ENCODE data around the gene DLG2.

Gene DLG2

GRCh38 chr11:85475660-85476517, 151.3 kb downstream of the DLG2 start:
- Histone ChIP-seq H3K27ac (ENCODE audit: insufficient read depth, low read depth, low read length, poor library complexity, severe bottlenecking) (no peak overlapping the region), H3K4me3 (ENCODE audit: insufficient read depth, low read depth, low read length) (no peak overlapping the region), H3K4me1 (ENCODE audit: control insufficient read depth, insufficient read depth, low read length) (no peaks in the 10 kb centered on the region), H3K27me3 (ENCODE audit: control insufficient read depth, insufficient read depth, low read length, poor library complexity, severe bottlenecking) (no peaks in the 10 kb centered on the region), H3K36me3 (ENCODE audit: control insufficient read depth, insufficient read depth, low read length) (no peaks in the 10 kb centered on the region), H3K9me3 (ENCODE audit: control insufficient read depth, low read length) (no peaks in the 10 kb centered on the region)
- WGBS, 2 experiments = 94 to 97% methylated on average over 5 of the region's 7 CpGs

DNA sequence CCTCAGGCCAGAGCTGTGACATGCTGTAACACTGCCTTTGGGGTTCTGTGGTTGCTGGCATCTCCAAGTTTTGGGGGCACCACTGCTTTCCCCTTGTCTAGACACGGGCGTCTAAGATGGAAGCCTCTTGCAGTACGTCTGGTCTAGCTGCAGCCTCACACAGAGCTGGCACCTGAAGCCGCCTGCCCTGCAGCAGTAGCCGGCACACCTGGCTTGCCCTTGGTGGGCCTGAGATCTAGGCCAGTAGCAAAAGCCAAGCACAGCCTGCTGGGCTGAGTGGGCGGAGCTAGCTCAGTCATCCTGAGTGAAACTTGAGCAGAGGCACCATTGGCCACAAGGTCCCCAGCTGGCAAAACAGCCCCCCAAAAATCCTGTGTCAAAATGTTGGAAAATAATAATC, 154.2 kb downstream of the DLG2 start:
- H3K27ac ChIP-seq (ENCODE audit: insufficient read depth, low read depth, low read length, poor library complexity, severe bottlenecking) = no peak overlapping the region
- no peaks in the 10 kb centered on the region for H3K4me1 ChIP-seq (ENCODE audit: control insufficient read depth, insufficient read depth, low read length)
- no peaks in the 10 kb centered on the region for H3K27me3 ChIP-seq (ENCODE audit: control insufficient read depth, insufficient read depth, low read length, poor library complexity, severe bottlenecking)
- H3K9me3 ChIP-seq (ENCODE audit: control insufficient read depth, low read length) = no peaks in the 10 kb centered on the region
- H3K36me3 ChIP-seq (ENCODE audit: control insufficient read depth, insufficient read depth, low read length) = no peaks in the 10 kb centered on the region
- 90 to 94% methylated on average over 6 of the region's 6 CpGs for WGBS, 2 experiments
- H3K4me3 ChIP-seq (ENCODE audit: insufficient read depth, low read depth, low read length) = no peak overlapping the region

DNA sequence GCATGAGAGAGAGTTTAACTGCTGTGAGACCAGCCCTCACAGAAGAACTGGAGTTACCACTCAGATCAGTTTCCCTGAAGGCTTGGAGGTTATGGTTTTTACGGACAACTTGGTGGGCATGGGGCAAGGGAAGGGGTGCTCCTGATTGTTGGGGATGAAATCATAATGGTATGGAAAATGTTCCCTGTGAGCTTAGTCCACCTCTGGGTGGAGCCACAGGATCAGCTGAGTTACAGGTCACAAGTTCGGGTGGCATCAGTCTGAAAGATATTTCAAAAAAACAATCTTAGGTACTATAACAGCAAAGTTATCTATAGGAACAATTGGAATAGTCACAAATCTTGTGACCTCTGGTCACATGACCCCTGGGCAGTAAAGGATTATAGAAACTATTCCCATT, 162.9 kb downstream of the DLG2 start:
- H3K4me1 ChIP-seq (ENCODE audit: control insufficient read depth, insufficient read depth, low read length) = no peaks in the 10 kb centered on the region
- H3K36me3 ChIP-seq (ENCODE audit: control insufficient read depth, insufficient read depth, low read length) = no peaks in the 10 kb centered on the region
- no peak overlapping the region for H3K4me3 ChIP-seq (ENCODE audit: insufficient read depth, low read depth, low read length)
- no peak overlapping the region for H3K27ac ChIP-seq (ENCODE audit: insufficient read depth, low read depth, low read length, poor library complexity, severe bottlenecking)
- H3K9me3 ChIP-seq (ENCODE audit: control insufficient read depth, low read length) = no peaks in the 10 kb centered on the region
- 76 to 95% methylated on average over 2 of the region's 2 CpGs for WGBS, 2 experiments
- no peaks in the 10 kb centered on the region for H3K27me3 ChIP-seq (ENCODE audit: control insufficient read depth, insufficient read depth, low read length, poor library complexity, severe bottlenecking)

DNA sequence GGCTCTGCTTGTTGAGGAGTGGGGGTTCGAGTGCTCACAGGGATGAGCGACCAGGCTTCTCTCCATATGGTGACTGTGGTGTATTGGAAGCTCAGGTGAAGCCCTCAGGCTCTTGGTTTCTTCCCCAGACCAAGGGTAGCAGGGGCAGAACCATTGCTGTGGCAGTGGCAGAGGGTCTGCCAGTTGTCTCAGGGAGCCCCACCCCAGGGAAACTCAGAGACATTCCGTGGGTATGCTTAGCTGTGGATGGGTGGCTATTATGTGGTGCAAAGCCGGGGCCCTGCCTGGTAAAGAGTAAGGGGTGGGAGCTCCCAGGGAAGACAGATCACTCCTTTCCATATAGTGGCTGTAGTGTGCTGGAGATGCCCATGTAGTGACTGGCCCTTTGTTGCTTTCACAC, 167.8 kb downstream of the DLG2 start:
- Histone ChIP-seq H3K4me1 (ENCODE audit: control insufficient read depth, insufficient read depth, low read length) (no peaks in the 10 kb centered on the region), H3K36me3 (ENCODE audit: control insufficient read depth, insufficient read depth, low read length) (no peaks in the 10 kb centered on the region), H3K9me3 (ENCODE audit: control insufficient read depth, low read length) (no peaks in the 10 kb centered on the region), H3K27me3 (ENCODE audit: control insufficient read depth, insufficient read depth, low read length, poor library complexity, severe bottlenecking) (no peaks in the 10 kb centered on the region), H3K27ac (ENCODE audit: insufficient read depth, low read depth, low read length, poor library complexity, severe bottlenecking) (no peak overlapping the region), H3K4me3 (ENCODE audit: insufficient read depth, low read depth, low read length) (no peak overlapping the region)
- 87 to 95% methylated on average over 4 of the region's 4 CpGs for WGBS, 2 experiments

DNA sequence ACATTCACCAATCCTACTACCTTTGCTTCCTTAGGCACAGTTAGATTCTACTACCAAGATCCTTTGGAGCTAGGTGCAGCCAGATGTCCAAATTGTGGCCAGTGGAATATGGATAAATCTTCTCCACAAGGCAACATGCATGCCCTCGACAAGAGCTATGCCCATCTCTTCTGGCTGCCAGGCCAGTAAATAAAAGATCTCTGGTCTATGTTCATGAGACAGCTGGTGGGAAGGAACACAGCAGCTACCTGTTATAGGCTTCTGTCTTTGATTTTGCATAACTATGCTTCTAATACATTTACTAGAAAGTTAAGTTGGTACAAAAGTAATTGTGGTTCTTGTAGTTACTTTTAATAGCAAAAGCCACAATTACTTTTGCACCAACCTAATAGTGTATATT, 182.7 kb downstream of the DLG2 start:
- H3K4me3 ChIP-seq (ENCODE audit: insufficient read depth, low read depth, low read length) = no peak overlapping the region
- 93 to 94% methylated on average over 1 of the region's 1 CpG for WGBS, 2 experiments

GRCh38 chr11:85440273-85440672, 186.9 kb downstream of the DLG2 start:
- Histone ChIP-seq H3K4me3 (ENCODE audit: insufficient read depth, low read depth, low read length) (no peak overlapping the region), H3K27me3 (ENCODE audit: control insufficient read depth, insufficient read depth, low read length, poor library complexity, severe bottlenecking) (no peaks in the 10 kb centered on the region), H3K4me1 (ENCODE audit: control insufficient read depth, insufficient read depth, low read length) (no peaks in the 10 kb centered on the region), H3K9me3 (ENCODE audit: control insufficient read depth, low read length) (no peaks in the 10 kb centered on the region), H3K36me3 (ENCODE audit: control insufficient read depth, insufficient read depth, low read length) (no peaks in the 10 kb centered on the region), H3K27ac (ENCODE audit: insufficient read depth, low read depth, low read length, poor library complexity, severe bottlenecking) (no peak overlapping the region)
- WGBS, 2 experiments = 100% methylated on average over 1 of the region's 1 CpG

More for the DNA sequence above, 182.7 kb downstream of the DLG2 start:
- Histone ChIP-seq H3K27ac (ENCODE audit: insufficient read depth, low read depth, low read length, poor library complexity, severe bottlenecking) (no peak overlapping the region), H3K36me3 (ENCODE audit: control insufficient read depth, insufficient read depth, low read length) (no peaks in the 10 kb centered on the region), H3K9me3 (ENCODE audit: control insufficient read depth, low read length) (no peaks in the 10 kb centered on the region), H3K27me3 (ENCODE audit: control insufficient read depth, insufficient read depth, low read length, poor library complexity, severe bottlenecking) (no peaks in the 10 kb centered on the region), H3K4me1 (ENCODE audit: control insufficient read depth, insufficient read depth, low read length) (no peaks in the 10 kb centered on the region)

- 90 to 93% methylated on average over 1 of the region's 1 CpG for WGBS, 2 experiments
- H3K27ac ChIP-seq (ENCODE audit: insufficient read depth, low read depth, low read length, poor library complexity, severe bottlenecking) = no peak overlapping the region
- H3K9me3 ChIP-seq (ENCODE audit: control insufficient read depth, low read length) = no peaks in the 10 kb centered on the region
- H3K36me3 ChIP-seq (ENCODE audit: control insufficient read depth, insufficient read depth, low read length) = no peaks in the 10 kb centered on the region
- no peaks in the 10 kb centered on the region for H3K27me3 ChIP-seq (ENCODE audit: control insufficient read depth, insufficient read depth, low read length, poor library complexity, severe bottlenecking)
- no peak overlapping the region for H3K4me3 ChIP-seq (ENCODE audit: insufficient read depth, low read depth, low read length)
- no peaks in the 10 kb centered on the region for H3K4me1 ChIP-seq (ENCODE audit: control insufficient read depth, insufficient read depth, low read length)
Measured at GRCh38 chr11:85438328-85438727, 188.8 kb downstream of the DLG2 start.

- whole genome bisulfite sequencing, 2 experiments = 92 to 94% methylated on average over 3 of the region's 3 CpGs
- Histone ChIP-seq H3K27me3 (ENCODE audit: control insufficient read depth, insufficient read depth, low read length, poor library complexity, severe bottlenecking) (no peaks in the 10 kb centered on the region), H3K27ac (ENCODE audit: insufficient read depth, low read depth, low read length, poor library complexity, severe bottlenecking) (no peak overlapping the region), H3K9me3 (ENCODE audit: control insufficient read depth, low read length) (no peaks in the 10 kb centered on the region), H3K4me3 (ENCODE audit: insufficient read depth, low read depth, low read length) (no peak overlapping the region), H3K4me1 (ENCODE audit: control insufficient read depth, insufficient read depth, low read length) (no peaks in the 10 kb centered on the region), H3K36me3 (ENCODE audit: control insufficient read depth, insufficient read depth, low read length) (no peaks in the 10 kb centered on the region)
Measured at GRCh38 chr11:85431319-85431718, 195.8 kb downstream of the DLG2 start.

DNA sequence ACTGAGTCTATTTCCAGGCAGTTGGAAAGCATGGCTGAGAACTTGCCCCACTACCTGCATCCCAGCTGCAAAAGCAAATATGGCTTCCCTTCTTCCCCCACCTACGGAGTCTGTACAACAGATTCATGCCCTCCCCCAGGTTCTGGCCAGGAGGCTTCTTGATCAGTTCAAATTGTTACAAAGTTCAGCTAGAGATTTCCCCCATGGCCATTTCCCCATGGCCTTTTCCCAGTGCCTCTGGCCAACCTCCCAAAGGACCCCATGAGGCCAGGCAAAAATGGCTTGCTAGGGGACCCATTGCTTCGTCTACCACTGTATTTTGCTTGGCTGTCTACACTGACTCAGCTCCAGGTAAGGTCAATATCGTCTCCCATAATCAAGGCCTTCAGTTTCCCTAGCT, 203.3 kb downstream of the DLG2 start:
- Histone ChIP-seq H3K36me3 (ENCODE audit: control insufficient read depth, insufficient read depth, low read length) (no peaks in the 10 kb centered on the region), H3K27ac (ENCODE audit: insufficient read depth, low read depth, low read length, poor library complexity, severe bottlenecking) (no peak overlapping the region), H3K9me3 (ENCODE audit: control insufficient read depth, low read length) (no peaks in the 10 kb centered on the region), H3K4me3 (ENCODE audit: insufficient read depth, low read depth, low read length) (no peak overlapping the region), H3K27me3 (ENCODE audit: control insufficient read depth, insufficient read depth, low read length, poor library complexity, severe bottlenecking) (no peaks in the 10 kb centered on the region), H3K4me1 (ENCODE audit: control insufficient read depth, insufficient read depth, low read length) (no peaks in the 10 kb centered on the region)
- WGBS, 2 experiments = 93 to 96% methylated on average over 3 of the region's 3 CpGs

GRCh38 chr11:85423316-85423715, 203.8 kb downstream of the DLG2 start:
- Histone ChIP-seq H3K27ac (ENCODE audit: insufficient read depth, low read depth, low read length, poor library complexity, severe bottlenecking) (no peak overlapping the region), H3K9me3 (ENCODE audit: control insufficient read depth, low read length) (no peaks in the 10 kb centered on the region), H3K27me3 (ENCODE audit: control insufficient read depth, insufficient read depth, low read length, poor library complexity, severe bottlenecking) (no peaks in the 10 kb centered on the region), H3K4me1 (ENCODE audit: control insufficient read depth, insufficient read depth, low read length) (no peaks in the 10 kb centered on the region), H3K36me3 (ENCODE audit: control insufficient read depth, insufficient read depth, low read length) (no peaks in the 10 kb centered on the region), H3K4me3 (ENCODE audit: insufficient read depth, low read depth, low read length) (no peak overlapping the region)
- WGBS, 2 experiments = 94 to 98% methylated on average over 1 of the region's 1 CpG
